GM18870 (cell line): ENCODE measurements around the gene DLG2.

Source experiments
- ATAC-seq: cut with Tn5 transposase; IDR thresholded peaks from one replicate; pipeline ENCODE4 v1.9.1; 2021; ENCODE audit warnings: moderate library complexity; ENCODE audit not compliant: unreplicated experiment

Gene DLG2

DNA sequence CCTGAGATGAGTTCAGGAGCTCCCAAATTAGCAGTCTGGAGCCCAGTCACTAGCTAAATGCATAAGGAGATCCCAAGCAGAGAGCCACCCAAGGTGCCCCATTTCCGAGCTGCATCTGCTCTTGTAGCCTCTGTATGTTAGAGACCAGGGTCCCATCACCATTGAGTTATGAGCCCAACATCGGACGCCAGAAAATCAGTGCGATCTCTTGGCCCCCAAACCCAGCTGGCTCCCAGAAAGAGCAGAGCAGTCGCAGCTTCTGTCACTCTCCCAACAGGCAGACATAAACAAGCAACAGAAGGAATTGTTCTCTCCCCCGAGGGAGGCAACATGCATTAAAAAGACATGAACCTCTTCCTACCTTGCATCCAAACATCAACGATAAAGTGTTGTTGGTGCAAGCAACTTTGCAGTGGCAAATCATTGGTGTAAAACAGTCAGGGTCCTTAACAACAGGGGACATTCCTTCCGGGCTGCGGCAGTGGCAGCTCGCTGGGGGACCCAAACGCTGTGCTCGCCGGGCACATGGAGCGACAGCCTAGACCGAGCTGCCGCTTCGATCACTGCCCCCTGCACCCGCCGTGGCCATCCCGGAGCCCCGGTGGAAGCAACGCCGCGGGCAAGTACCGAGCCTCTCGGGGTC, 907.1 kb downstream of the DLG2 start:
- no peak for ATAC-seq

- peak; percentile 84 for ATAC-seq
These were observed 912.8 kb downstream of the DLG2 start for GRCh38 chr11:84714316-84714780.

- ATAC-seq, result no peak
These were observed 935.3 kb downstream of the DLG2 start for GRCh38 chr11:84691830-84692229.

GRCh38 chr11:84687433-84687832, 939.7 kb downstream of the DLG2 start:
- no peak for ATAC-seq

- no peak for ATAC-seq
These were observed 940.4 kb downstream of the DLG2 start for GRCh38 chr11:84686716-84687115.

DNA sequence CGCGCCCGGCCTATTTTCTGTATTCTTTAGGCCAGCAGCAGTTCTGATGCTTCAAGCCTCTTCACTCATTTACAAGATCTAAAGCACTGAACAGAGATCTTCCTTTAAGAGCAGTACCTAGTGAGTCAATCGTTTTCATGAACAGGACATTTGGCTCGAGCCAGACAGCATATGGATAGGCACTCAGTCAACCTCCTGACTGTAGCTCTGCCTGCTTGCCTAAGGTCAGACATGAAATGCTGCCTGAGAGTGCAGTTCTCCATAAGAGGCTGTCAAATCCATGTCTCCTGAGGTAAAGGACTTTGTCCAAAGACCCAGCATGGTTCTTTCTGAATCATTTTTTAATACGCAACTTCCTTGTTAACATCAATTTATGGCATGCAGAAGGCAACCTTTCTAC, 941.2 kb downstream of the DLG2 start:
- no peak for ATAC-seq

DNA sequence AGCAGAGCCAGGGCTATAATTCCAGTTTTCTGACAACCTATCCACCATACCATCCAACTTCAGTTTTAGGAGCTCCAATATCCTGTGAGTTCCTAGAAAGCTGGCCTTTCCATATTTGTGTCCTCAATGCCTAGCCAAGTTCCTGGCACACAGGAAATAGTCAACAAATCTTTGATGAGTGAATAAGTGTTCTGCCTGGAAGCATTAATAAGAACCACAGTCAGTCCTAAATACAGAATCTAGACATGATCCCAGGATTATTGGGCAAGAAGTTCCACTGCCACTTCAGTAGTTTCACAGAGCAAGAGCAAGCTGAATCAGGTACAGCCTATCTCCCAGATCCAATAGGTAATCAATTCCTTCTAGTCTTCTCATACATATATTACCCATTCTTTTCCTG, 942.0 kb downstream of the DLG2 start:
- ATAC-seq, result no peak

DNA sequence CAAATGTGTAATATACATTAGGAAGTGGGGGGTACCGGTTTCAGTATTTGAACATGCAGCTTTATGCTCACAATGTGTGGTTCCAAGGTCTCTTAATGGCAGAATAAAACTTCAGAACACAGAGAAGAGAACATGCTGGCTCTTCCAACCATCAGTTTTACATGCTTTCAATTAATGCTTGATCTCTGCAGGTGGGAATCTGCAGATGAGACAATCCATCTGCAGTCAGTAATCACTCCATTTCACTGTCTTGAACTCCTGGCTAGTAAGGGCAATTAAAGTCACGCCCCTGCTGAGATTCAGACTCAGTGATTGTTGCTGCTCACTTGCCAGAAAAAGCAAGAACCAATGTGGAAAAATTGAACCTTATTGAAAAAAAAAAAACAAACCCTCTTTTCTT, 945.7 kb downstream of the DLG2 start:
- no peak for ATAC-seq

GRCh38 chr11:84675396-84676025, 951.6 kb downstream of the DLG2 start:
- ATAC-seq, result no peak

GRCh38 chr11:84673753-84674152, 953.4 kb downstream of the DLG2 start:
- ATAC-seq, result no peak

- peak; percentile 55 for ATAC-seq
These were observed 955.7 kb downstream of the DLG2 start for GRCh38 chr11:84671325-84671999.

DNA sequence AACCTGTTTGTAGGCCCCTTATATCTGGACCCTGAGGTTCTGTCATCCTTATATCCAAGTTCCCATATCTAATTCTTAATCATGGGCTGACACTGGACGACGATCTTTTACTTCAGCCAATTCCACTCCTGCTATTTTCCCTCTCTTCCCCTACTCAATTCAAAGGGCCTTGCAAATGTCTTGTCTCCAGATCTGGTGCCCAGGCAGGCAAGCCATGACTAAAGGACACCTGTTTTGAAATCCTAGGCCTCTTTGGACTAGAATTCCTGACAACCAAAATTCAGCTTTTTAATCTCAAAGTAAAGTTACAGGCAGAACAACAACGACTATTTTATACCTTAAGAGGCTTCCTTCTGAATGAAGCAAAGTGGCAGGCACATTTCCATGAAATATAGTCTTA, 963.4 kb downstream of the DLG2 start:
- ATAC-seq, result no peak

DNA sequence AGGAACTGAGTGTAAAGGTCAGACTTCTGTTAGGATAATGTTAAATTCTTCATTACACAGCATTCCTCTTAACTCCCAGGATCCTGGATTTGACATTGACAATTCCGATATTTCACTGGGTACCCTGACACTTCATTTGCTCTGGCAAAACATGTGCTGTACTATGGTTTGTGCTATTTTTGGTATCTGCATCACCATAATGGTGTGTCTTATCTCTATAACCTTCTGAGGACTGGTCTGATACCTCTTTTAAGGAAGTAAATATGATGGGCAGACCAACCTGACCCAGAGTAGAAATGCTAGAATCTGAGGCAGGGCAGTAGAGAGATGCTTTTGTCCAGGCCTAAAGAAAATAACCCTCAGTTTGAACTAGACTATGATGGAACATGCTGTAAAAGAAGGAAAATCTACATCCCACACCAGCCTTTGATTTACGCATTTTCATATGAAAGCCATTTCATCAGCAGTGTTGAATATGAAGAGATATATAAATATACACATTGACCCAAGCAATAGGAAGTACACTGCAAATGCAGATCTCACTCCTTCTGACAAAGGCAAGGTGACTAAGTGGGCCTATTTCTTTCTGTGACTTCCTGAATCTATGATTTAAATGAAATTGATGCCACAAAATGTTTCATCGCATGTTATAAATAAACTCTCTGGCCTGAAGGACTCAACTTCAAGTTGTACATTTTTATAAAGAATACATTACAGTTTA, 966.7 kb downstream of the DLG2 start:
- no peak for ATAC-seq

GRCh38 chr11:84655712-84656111, 971.4 kb downstream of the DLG2 start:
- no peak for ATAC-seq

GRCh38 chr11:84648471-84648870, 978.7 kb downstream of the DLG2 start:
- ATAC-seq, result no peak

- ATAC-seq, result no peak
These were observed 981.0 kb downstream of the DLG2 start for GRCh38 chr11:84645988-84646694.

GRCh38 chr11:84642500-84642899, 984.6 kb downstream of the DLG2 start:
- ATAC-seq, result no peak

GRCh38 chr11:84634309-84634708, 992.8 kb downstream of the DLG2 start:
- no peak for ATAC-seq

- ATAC-seq, result no peak
These were observed 998.1 kb downstream of the DLG2 start for GRCh38 chr11:84628871-84629620.

- ATAC-seq, result no peak
These were observed 1000.9 kb downstream of the DLG2 start for GRCh38 chr11:84626256-84626655.
